GM12878 (cell line): ENCODE results near the gene SMARCE1. TPM values are rescaled to one million over a fixed set of nuclear protein-coding genes. Genes with fewer than 3 reads are reported as not detected.

ENCODE experiments used
- ATAC-seq: fragments of 200-7000 bp; cut with Tn5 transposase; 3 replicates; pipeline ENCODE4 v1.9.1; 2020; ENCODE audit warnings: mild to moderate bottlenecking, moderate library complexity
- BruUV-seq: library from RNA; stranded (reverse); fragments of 400-500 nt; replicated peaks from 2 replicates; lab custom pipeline; 2021; lab: Mats Ljungman, UMichigan
- CTCF ChIA-PET: fragments of 300-600 bp; sonication (Branson Sonifier 250); formaldehyde crosslinking; extraction: SDS; loops from one replicate; lab custom pipeline; 2021; ENCODE audit warnings: inconsistent platforms; lab: Yijun Ruan, JAX
- POLR2A ChIA-PET: fragments of 350-600 bp; formaldehyde crosslinking; extraction: SDS; loops from one replicate; lab custom pipeline; 2021; ENCODE audit warnings: inconsistent platforms; lab: Charles Lee
- RAD21 ChIA-PET: fragments of 300-600 bp; sonication (Branson Sonifier 250); formaldehyde crosslinking; loops from one replicate; lab custom pipeline; 2023; ENCODE audit warnings: antibody characterized with exemption; ENCODE audit not compliant: unreplicated experiment; lab: Charles Lee
- SMC1A ChIA-PET: fragments of 300-600 bp; sonication (Branson Sonifier 250); formaldehyde crosslinking; loops from one replicate; lab custom pipeline; 2023; ENCODE audit not compliant: unreplicated experiment, uncharacterized antibody; lab: Charles Lee
- DNase-seq: peaks from one replicate; pipeline ENCODE4 v3.0.0-alpha.2; 2011; ENCODE audit warnings: low read depth, low spot score
- FAIRE-seq: peaks from 3 replicates; lab custom pipeline; 2011; peaks lifted over from hg19 to GRCh38; lab: Jason Lieb, UNC
- H2AFZ ChIP-seq: 2 replicates; pipeline ENCODE4 v1.6.0; 2011; ENCODE audit warnings: low read depth, low read length, control low read depth; ENCODE audit not compliant: control insufficient read depth
- H3K27ac ChIP-seq: 2 replicates; pipeline ENCODE4 v1.5.1; 2011; ENCODE audit warnings: control low read depth; ENCODE audit not compliant: control insufficient read depth, insufficient read depth
- H3K27me3 ChIP-seq, 2 experiments: replicated peaks in 1 of 2; 2 replicates each; pipeline versions ENCODE4 v1.6.0 to v1.6.1; 2011; ENCODE audit warnings: low read length in 1 of 2; ENCODE audit not compliant: control insufficient read depth in 2 of 2, insufficient read depth in 2 of 2
- H3K36me3 ChIP-seq, 2 experiments: 2 replicates each; pipeline ENCODE4 v1.5.1; 2011; ENCODE audit warnings: low read length in 1 of 2; ENCODE audit not compliant: control insufficient read depth in 2 of 2, insufficient read depth in 2 of 2
- H3K4me1 ChIP-seq: 2 replicates; pipeline ENCODE4 v1.6.1; 2011; ENCODE audit warnings: mild to moderate bottlenecking, low read length, moderate library complexity, mixed read lengths; ENCODE audit not compliant: control insufficient read depth, insufficient read depth
- H3K4me2 ChIP-seq: 2 replicates; pipeline ENCODE4 v1.6.0; 2011; ENCODE audit warnings: control low read depth; ENCODE audit not compliant: control insufficient read depth, insufficient read depth
- H3K4me3 ChIP-seq: fragments of 200-600 bp; sonication (generic); 2 replicates; pipeline ENCODE4 v1.5.1; 2016
- H3K79me2 ChIP-seq: 2 replicates; pipeline ENCODE4 v1.6.0; 2011; ENCODE audit warnings: low read length; ENCODE audit not compliant: control insufficient read depth, insufficient read depth
- H3K9ac ChIP-seq: 2 replicates; pipeline ENCODE4 v1.8.0; 2011; ENCODE audit warnings: low read length, control low read depth, mixed read lengths; ENCODE audit not compliant: control insufficient read depth, insufficient read depth
- H3K9me3 ChIP-seq: replicated peaks from 3 replicates; pipeline ENCODE4 v1.5.1; 2011; ENCODE audit warnings: mild to moderate bottlenecking, low read length; ENCODE audit not compliant: control insufficient read depth, insufficient read depth
- H4K20me1 ChIP-seq: 2 replicates; pipeline ENCODE4 v1.6.0; 2011; ENCODE audit not compliant: control insufficient read depth, insufficient read depth
- EP300 ChIP-seq, 2 experiments: fragments of 150-350 bp in 1 of 2; IDR thresholded peaks; 2 replicates each; pipeline ENCODE4 v1.6.1; 2011 to 2012; ENCODE audit warnings: low read depth in 2 of 2, low read length in 2 of 2, borderline replicate concordance in 1 of 2, improper control_type of control experiment in 1 of 2, inconsistent platforms in 1 of 2; ENCODE audit not compliant: control insufficient read depth in 1 of 2
- HDGF ChIP-seq: fragments of 450-650 bp; IDR thresholded peaks from 2 replicates; pipeline ENCODE4 v1.6.1; 2016; ENCODE audit warnings: antibody characterized with exemption
- ZNF384 ChIP-seq: IDR thresholded peaks from 2 replicates; pipeline ENCODE4 v1.6.1; 2012; ENCODE audit warnings: low read depth, mild to moderate bottlenecking, low read length, improper control_type of control experiment, borderline replicate concordance
- WGBS: methylation state at CpG from one replicate; pipeline ENCODE4 v1.1.6; 2016; ENCODE audit warnings: low lambda C conversion rate; ENCODE audit not compliant: insufficient replicate concordance, insufficient coverage; ENCODE audit errors: missing lambda C conversion rate; 5-methylcytosine and 5-hydroxymethylcytosine counted together
- in situ Hi-C: fragments of 300-500 bp; cut with MboI; formaldehyde crosslinking; loops from 9 replicates; pipeline ENCODE4 v1.14.3; 2018; ENCODE audit warnings: mixed read lengths
- intact Hi-C: fragments of 100-400 bp; cut with micrococcal nuclease; formaldehyde crosslinking; loops from one replicate; pipeline ENCODE4 v1.14.2; 2022; ENCODE audit not compliant: unreplicated experiment
- polyA plus RNA-seq, 11 experiments: library from polyadenylated mRNA; depleted of rRNA in 4 of 11; unstranded in 6 of 11; stranded (reverse) in 5 of 11; fragments of >200 nt; fragmentation: Nextera tagmentation in 4 of 11; fragmentation: Illumina TruSeq in 1 of 11; extraction: Ambion mirVana in 4 of 11; extraction: Trizol in 1 of 11; gene quantifications; 1 replicate in 1 of 11; 2 replicates in 10 of 11; pipeline versions ENCODE4 v1.2.1 to v1.2.3, GENCODE V29; 2011 to 2016; ENCODE audit warnings: inconsistent platforms in 2 of 11, missing spikeins in 2 of 11, low read depth in 1 of 11
- total RNA-seq, 4 experiments: library from RNA; depleted of rRNA in 3 of 4; stranded (reverse); fragments of >200 nt in 3 of 4; fragmentation: Illumina TruSeq in 1 of 4; extraction: Trizol in 1 of 4; gene quantifications; 2 replicates each; pipeline versions ENCODE4 v1.2.1 to v1.2.3, GENCODE V29; 2013 to 2021
- TF ChIP-seq, protein P1 (sequence below): fragments of 450-650 bp; IDR thresholded peaks from 2 replicates; pipeline ENCODE4 v1.6.1; 2016; ENCODE audit warnings: mild to moderate bottlenecking, moderate library complexity, borderline replicate concordance

SMARCE1 gene
- total and polyA plus RNA-seq, 10 of the 15 experiments (the other 5 are each of a cell fraction or from before 2014, with no cell fraction given), result 87.9 to 191 (median 132) TPM

DNA sequence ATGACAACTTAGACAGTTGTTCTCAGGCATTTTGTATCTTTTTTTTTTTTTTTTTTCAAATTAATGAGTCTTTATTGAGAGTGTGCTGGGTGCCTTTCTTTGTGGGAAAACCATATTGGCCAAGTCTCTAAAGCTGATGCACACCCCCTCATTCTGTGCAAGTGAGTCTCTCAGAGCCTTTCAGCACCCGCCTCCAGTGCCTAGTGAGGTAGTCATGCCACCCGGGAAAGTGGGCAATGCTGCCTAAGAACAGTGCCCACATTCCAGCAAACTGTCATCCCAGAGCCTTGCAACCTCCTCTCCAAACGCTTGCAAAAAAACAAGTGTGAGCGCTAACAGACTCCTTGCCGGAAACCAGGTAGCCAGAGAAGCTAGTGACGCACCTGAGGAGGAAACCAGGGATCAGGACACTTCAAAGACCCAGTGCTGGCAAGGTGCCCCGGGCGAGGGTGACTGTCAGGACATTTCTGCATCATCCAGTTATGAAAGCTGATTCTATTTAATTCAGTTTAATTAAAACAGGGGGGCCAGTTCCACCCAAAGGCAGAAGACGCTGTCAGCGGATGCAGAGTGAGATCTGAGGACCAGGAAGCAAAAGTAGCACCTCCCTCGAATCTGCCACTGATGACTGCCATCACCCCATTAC lies 34.9 kb downstream of the SMARCE1 start:
- WGBS, result 87% methylated on average over 11 of the region's 11 CpGs
- no peak overlapping the region for H3K4me3 ChIP-seq
- no peak for FAIRE-seq
- H3K4me1 ChIP-seq, result peaks cover 30% of the 10 kb centered on the region
- no peak for DNase-seq
- ChIA-PET POLR2A (interaction anchor here (0.6 to 7.9 kb wide), 3 partner anchors 9 to 66 kb away, joined by 5 to 117 read pairs (median 97); partner anchors contain the start of gene CCR7), SMC1A (interaction anchor here (1.1 to 5.2 kb wide), 7 partner anchors 9 to 80 kb away, joined by 3 to 139 read pairs (median 14); partner anchors contain the start of gene CCR7), CTCF (interaction anchor here (1.2 to 11.9 kb wide), 4 partner anchors 9 to 75 kb away, joined by 3 to 193 read pairs (median 136); no protein-coding TSS in a partner anchor), RAD21 (interaction anchor here (0.6 to 7.9 kb wide), 6 partner anchors 9 to 310 kb away, joined by 3 to 229 read pairs (median 98); partner anchors contain the start of gene CCR7)
- H4K20me1 ChIP-seq, result no peaks in the 10 kb centered on the region
- no TSS peak for BruUV-seq
- ATAC-seq, result no peak
- H3K9me3 ChIP-seq, result no peaks in the 10 kb centered on the region
- no peaks in the 10 kb centered on the region for H3K79me2 ChIP-seq
- in situ Hi-C loops, result loop anchor here (10.0 kb wide), 1 partner anchor 1052 kb away; no protein-coding TSS in a partner anchor
- no peak overlapping the region for H3K27ac ChIP-seq
- no peak overlapping the region for H3K9ac ChIP-seq
- no peak overlapping the region for H3K4me2 ChIP-seq
- intact Hi-C loops, result no loop called here
- TF ChIP-seq, protein P1, sequence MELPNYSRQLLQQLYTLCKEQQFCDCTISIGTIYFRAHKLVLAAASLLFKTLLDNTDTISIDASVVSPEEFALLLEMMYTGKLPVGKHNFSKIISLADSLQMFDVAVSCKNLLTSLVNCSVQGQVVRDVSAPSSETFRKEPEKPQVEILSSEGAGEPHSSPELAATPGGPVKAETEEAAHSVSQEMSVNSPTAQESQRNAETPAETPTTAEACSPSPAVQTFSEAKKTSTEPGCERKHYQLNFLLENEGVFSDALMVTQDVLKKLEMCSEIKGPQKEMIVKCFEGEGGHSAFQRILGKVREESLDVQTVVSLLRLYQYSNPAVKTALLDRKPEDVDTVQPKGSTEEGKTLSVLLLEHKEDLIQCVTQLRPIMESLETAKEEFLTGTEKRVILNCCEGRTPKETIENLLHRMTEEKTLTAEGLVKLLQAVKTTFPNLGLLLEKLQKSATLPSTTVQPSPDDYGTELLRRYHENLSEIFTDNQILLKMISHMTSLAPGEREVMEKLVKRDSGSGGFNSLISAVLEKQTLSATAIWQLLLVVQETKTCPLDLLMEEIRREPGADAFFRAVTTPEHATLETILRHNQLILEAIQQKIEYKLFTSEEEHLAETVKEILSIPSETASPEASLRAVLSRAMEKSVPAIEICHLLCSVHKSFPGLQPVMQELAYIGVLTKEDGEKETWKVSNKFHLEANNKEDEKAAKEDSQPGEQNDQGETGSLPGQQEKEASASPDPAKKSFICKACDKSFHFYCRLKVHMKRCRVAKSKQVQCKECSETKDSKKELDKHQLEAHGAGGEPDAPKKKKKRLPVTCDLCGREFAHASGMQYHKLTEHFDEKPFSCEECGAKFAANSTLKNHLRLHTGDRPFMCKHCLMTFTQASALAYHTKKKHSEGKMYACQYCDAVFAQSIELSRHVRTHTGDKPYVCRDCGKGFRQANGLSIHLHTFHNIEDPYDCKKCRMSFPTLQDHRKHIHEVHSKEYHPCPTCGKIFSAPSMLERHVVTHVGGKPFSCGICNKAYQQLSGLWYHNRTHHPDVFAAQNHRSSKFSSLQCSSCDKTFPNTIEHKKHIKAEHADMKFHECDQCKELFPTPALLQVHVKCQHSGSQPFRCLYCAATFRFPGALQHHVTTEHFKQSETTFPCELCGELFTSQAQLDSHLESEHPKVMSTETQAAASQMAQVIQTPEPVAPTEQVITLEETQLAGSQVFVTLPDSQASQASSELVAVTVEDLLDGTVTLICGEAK, result peak; percentile 90
- TF ChIP-seq ZNF384 (peak; percentile 96), HDGF (no peak), EP300 (IDR thresholded peaks at IDR 0.05; ENCODE audit: borderline replicate concordance in 1 of 2, control insufficient read depth in 1 of 2, low read depth in 2 of 2, low read length in 2 of 2) (no peak)
- H3K36me3 ChIP-seq, result no peaks in the 10 kb centered on the region
- H2AFZ ChIP-seq, result no peak overlapping the region
- H3K27me3 ChIP-seq, result no peaks in the 10 kb centered on the region
